ENCODE results near the gene GATA2.

DNA sequence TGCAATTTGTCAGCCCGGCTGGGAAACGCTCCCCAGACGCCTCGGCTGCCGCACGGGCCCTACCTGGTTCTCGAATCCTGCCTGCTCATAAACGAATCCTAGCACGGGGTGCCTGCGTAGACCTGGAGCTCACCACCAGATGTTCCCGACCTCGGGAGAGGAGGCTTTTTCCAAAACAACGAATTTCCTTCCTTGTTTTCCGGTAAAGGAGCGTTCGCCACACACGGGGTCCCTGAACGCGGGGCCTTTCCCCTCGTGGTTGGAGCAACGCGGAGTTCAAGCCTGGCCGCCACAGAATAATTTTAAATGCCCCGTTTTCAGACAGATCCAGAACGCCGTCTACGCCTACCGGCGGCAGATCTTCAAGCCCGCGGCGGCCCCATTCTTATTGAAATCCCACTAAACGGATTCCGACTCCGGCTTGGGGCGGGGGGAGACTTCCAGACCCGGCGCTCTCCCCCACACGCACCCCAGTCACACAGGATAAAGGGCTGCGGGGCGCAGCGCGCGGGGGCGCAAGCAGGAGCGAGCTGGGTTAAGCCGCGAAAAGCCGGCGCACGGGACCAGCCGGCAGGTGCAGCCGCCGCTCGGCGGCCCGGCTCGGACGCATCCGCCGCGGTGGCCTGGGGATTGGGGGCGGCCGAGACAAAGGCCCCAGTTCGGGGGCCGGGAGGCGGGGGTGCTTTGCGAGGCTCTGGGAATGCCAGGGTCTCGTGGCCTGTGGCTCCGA is 895 bp downstream of the GATA2 start:
- TF ChIP-seq POLR2AphosphoS5 (IDR thresholded peaks at IDR 0.05) = no peak
- TF ChIP-seq, protein P1, sequence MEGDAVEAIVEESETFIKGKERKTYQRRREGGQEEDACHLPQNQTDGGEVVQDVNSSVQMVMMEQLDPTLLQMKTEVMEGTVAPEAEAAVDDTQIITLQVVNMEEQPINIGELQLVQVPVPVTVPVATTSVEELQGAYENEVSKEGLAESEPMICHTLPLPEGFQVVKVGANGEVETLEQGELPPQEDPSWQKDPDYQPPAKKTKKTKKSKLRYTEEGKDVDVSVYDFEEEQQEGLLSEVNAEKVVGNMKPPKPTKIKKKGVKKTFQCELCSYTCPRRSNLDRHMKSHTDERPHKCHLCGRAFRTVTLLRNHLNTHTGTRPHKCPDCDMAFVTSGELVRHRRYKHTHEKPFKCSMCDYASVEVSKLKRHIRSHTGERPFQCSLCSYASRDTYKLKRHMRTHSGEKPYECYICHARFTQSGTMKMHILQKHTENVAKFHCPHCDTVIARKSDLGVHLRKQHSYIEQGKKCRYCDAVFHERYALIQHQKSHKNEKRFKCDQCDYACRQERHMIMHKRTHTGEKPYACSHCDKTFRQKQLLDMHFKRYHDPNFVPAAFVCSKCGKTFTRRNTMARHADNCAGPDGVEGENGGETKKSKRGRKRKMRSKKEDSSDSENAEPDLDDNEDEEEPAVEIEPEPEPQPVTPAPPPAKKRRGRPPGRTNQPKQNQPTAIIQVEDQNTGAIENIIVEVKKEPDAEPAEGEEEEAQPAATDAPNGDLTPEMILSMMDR (IDR thresholded peaks at IDR 0.05) = no peak

All from prostate gland (tissue), 2 donors.